H9 (cell line): Measurements from ENCODE around the gene RBM19. TPM values are rescaled to one million over a fixed set of nuclear protein-coding genes. Genes with fewer than 3 reads are reported as not detected.

Experiments
- DNase-seq: peaks from one replicate; pipeline ENCODE4 v3.0.0-alpha.2; 2017
- H2AFZ ChIP-seq: one replicate; pipeline ENCODE4 v1.6.1; 2013; ENCODE audit warnings: mild to moderate bottlenecking, low read length, control low read depth, moderate library complexity
- H2AK5ac ChIP-seq: 2 replicates; pipeline ENCODE4 v1.6.1; 2013; ENCODE audit warnings: low read length, control low read depth, mixed read lengths; ENCODE audit not compliant: insufficient read length
- H2BK120ac ChIP-seq: one replicate; pipeline ENCODE4 v1.6.1; 2013; ENCODE audit warnings: low read depth, mild to moderate bottlenecking, low read length, control low read depth, inconsistent platforms; ENCODE audit not compliant: poor library complexity, severe bottlenecking
- H2BK12ac ChIP-seq: 2 replicates; pipeline ENCODE4 v1.6.1; 2013; ENCODE audit warnings: low read length, control low read depth, mixed read lengths, low read depth; ENCODE audit not compliant: insufficient read length
- H2BK15ac ChIP-seq: 2 replicates; pipeline ENCODE4 v1.6.1; 2013; ENCODE audit warnings: low read depth, low read length, control low read depth
- H2BK20ac ChIP-seq: one replicate; pipeline ENCODE4 v1.6.1; 2013; ENCODE audit warnings: low read depth, mild to moderate bottlenecking, low read length, control low read depth, inconsistent platforms; ENCODE audit not compliant: poor library complexity, severe bottlenecking
- H2BK5ac ChIP-seq: 2 replicates; pipeline ENCODE4 v1.6.1; 2013; ENCODE audit warnings: low read length, control low read depth, mixed read lengths; ENCODE audit not compliant: insufficient read length
- H3K14ac ChIP-seq: 2 replicates; pipeline ENCODE4 v1.6.1; 2013; ENCODE audit warnings: low read length, control low read depth; ENCODE audit not compliant: insufficient read depth
- H3K18ac ChIP-seq: 2 replicates; pipeline ENCODE4 v1.6.1; 2013; ENCODE audit warnings: low read depth, mild to moderate bottlenecking, mixed read lengths, low read length, control low read depth; ENCODE audit not compliant: insufficient read length
- H3K23ac ChIP-seq: 2 replicates; pipeline ENCODE4 v1.6.1; 2013; ENCODE audit warnings: low read length, control low read depth, mixed read lengths, low read depth; ENCODE audit not compliant: insufficient read length
- H3K23me2 ChIP-seq: 2 replicates; pipeline ENCODE4 v1.6.1; 2013; ENCODE audit warnings: low read depth, mild to moderate bottlenecking, mixed read lengths, low read length, control low read depth; ENCODE audit not compliant: insufficient read length, poor library complexity, severe bottlenecking
- H3K27ac ChIP-seq: 2 replicates; pipeline ENCODE4 v1.5.1; 2013; ENCODE audit warnings: low read length, control low read depth, mixed read lengths, low read depth; ENCODE audit not compliant: insufficient read length
- H3K27me3 ChIP-seq: 2 replicates; pipeline ENCODE4 v1.6.1; 2013; ENCODE audit warnings: low read length, control low read depth, inconsistent platforms; ENCODE audit not compliant: insufficient read depth
- H3K4ac ChIP-seq: 2 replicates; pipeline ENCODE4 v1.6.1; 2013; ENCODE audit warnings: low read depth, mild to moderate bottlenecking, control low read depth, inconsistent platforms, low read length, moderate library complexity
- H3K4me1 ChIP-seq: 2 replicates; pipeline ENCODE4 v1.6.1; 2013; ENCODE audit warnings: low read length, control low read depth, inconsistent platforms; ENCODE audit not compliant: insufficient read depth
- H3K4me2 ChIP-seq: 2 replicates; pipeline ENCODE4 v1.6.1; 2013; ENCODE audit warnings: low read length, control low read depth, mixed read lengths; ENCODE audit not compliant: insufficient read length, insufficient read depth
- H3K56ac ChIP-seq: 2 replicates; pipeline ENCODE4 v1.6.1; 2013; ENCODE audit warnings: low read depth, mild to moderate bottlenecking, mixed read lengths, low read length, control low read depth; ENCODE audit not compliant: insufficient read length
- H3K79me1 ChIP-seq: 2 replicates; pipeline ENCODE4 v1.6.1; 2013; ENCODE audit warnings: low read depth, mild to moderate bottlenecking, moderate library complexity, low read length, control low read depth, inconsistent platforms; ENCODE audit not compliant: insufficient read depth, poor library complexity, severe bottlenecking
- H3K79me2 ChIP-seq: 2 replicates; pipeline ENCODE4 v1.6.1; 2013; ENCODE audit warnings: low read length, control low read depth, inconsistent platforms; ENCODE audit not compliant: insufficient read depth
- H3K9ac ChIP-seq: 2 replicates; pipeline ENCODE4 v1.6.1; 2013; ENCODE audit warnings: low read length, control low read depth, mixed read lengths; ENCODE audit not compliant: insufficient read length; ENCODE audit errors: extremely low read depth
- H3K9me3 ChIP-seq: one replicate; pipeline ENCODE4 v1.6.1; 2013; ENCODE audit warnings: low read depth, low read length, inconsistent platforms; ENCODE audit not compliant: control insufficient read depth
- H3T11ph ChIP-seq: one replicate; pipeline ENCODE4 v1.6.1; 2013; ENCODE audit warnings: mild to moderate bottlenecking, low read length, control low read depth, inconsistent platforms
- H4K20me1 ChIP-seq: one replicate; pipeline ENCODE4 v1.6.1; 2013; ENCODE audit not compliant: control insufficient read depth, insufficient read length, insufficient read depth
- H4K5ac ChIP-seq: 2 replicates; pipeline ENCODE4 v1.6.1; 2013; ENCODE audit warnings: low read depth, mild to moderate bottlenecking, mixed read lengths, low read length, control low read depth; ENCODE audit not compliant: insufficient read length
- H4K8ac ChIP-seq: replicated peaks from 2 replicates; pipeline ENCODE4 v1.6.1; 2013; ENCODE audit warnings: low read length, control low read depth, mixed read lengths, low read depth; ENCODE audit not compliant: insufficient read length
- H4K91ac ChIP-seq: 2 replicates; pipeline ENCODE4 v1.6.1; 2013; ENCODE audit warnings: low read depth, mild to moderate bottlenecking, moderate library complexity, mixed read lengths, low read length, control low read depth; ENCODE audit not compliant: insufficient read length
- H3K27ac Mint-ChIP-seq, 3 experiments: 2 replicates in 2 of 3; 3 replicates in 1 of 3; pipeline ENCODE4 v1.8.0; 2020 to 2021; ENCODE audit warnings: mixed read lengths in 3 of 3, mild to moderate bottlenecking in 1 of 3, moderate library complexity in 1 of 3
- H3K27me3 Mint-ChIP-seq: 2 replicates; pipeline ENCODE4 v1.8.0; 2021; ENCODE audit warnings: low read depth, mild to moderate bottlenecking, moderate library complexity, mixed read lengths
- H3K36me3 Mint-ChIP-seq, 3 experiments: 2 replicates in 2 of 3; 3 replicates in 1 of 3; pipeline ENCODE4 v1.8.0; 2020 to 2021; ENCODE audit warnings: low read depth in 3 of 3, mixed read lengths in 3 of 3; ENCODE audit not compliant: insufficient read depth in 1 of 3
- H3K4me1 Mint-ChIP-seq, 2 experiments: 2 replicates each; pipeline ENCODE4 v1.8.0; 2020; ENCODE audit warnings: mixed read lengths in 2 of 2
- H3K4me3 Mint-ChIP-seq, 2 experiments: 2 replicates in 1 of 2; 3 replicates in 1 of 2; pipeline ENCODE4 v1.8.0; 2020 to 2021; ENCODE audit warnings: mild to moderate bottlenecking in 2 of 2, mixed read lengths in 2 of 2, moderate library complexity in 1 of 2
- H3K9me3 Mint-ChIP-seq, 2 experiments: 2 replicates in 1 of 2; 3 replicates in 1 of 2; pipeline ENCODE4 v1.8.0; 2020; ENCODE audit warnings: mild to moderate bottlenecking in 2 of 2, mixed read lengths in 2 of 2, moderate library complexity in 1 of 2
- CTCF ChIP-seq: fragments of 200-600 bp; sonication (generic); conservative IDR thresholded peaks from 3 replicates; pipeline ENCODE4 v1.8.0; 2021; ENCODE audit warnings: antibody characterized with exemption, mild to moderate bottlenecking
- WGBS: extraction: QIAGEN DNeasy Blood & Tissue Kit; methylation state at CpG from one replicate; pipeline ENCODE4 v1.1.7; 2013; ENCODE audit warnings: missing lambda C conversion rate, low lambda C conversion rate, mixed read lengths; ENCODE audit not compliant: insufficient read length; ENCODE audit errors: extremely low coverage; 5-methylcytosine and 5-hydroxymethylcytosine counted together
- total RNA-seq: library from RNA; stranded (reverse); gene quantifications from 2 replicates; pipeline ENCODE4 v1.2.1, GENCODE V29; 2021

RBM19 gene
- total RNA-seq, 1 experiment from 2014 or later = 32.2 TPM

- Mint-ChIP-seq H3K4me1 (peaks cover 9 to 10% of the 10 kb centered on the region in 2 experiments), H3K27ac (no peak overlapping the region; a peak in 1 of 7 replicates), H3K27me3 (peaks cover 10% of the 10 kb centered on the region), H3K4me3 (no peak overlapping the region), H3K36me3 (no peaks in the 10 kb centered on the region; a peak in 1 of 7 replicates), H3K9me3 (no peaks in the 10 kb centered on the region)
- H4K20me1 ChIP-seq = no peaks in the 10 kb centered on the region
- H3K18ac ChIP-seq = no peak overlapping the region
- H3K27me3 ChIP-seq = no peaks in the 10 kb centered on the region
- no peak overlapping the region for H4K8ac ChIP-seq
- H2BK5ac ChIP-seq = no peak overlapping the region
- H3K27ac ChIP-seq = no peak overlapping the region
- H3K79me1 ChIP-seq = no peaks in the 10 kb centered on the region
- no peak overlapping the region for H3K56ac ChIP-seq
- no peak overlapping the region for H3K14ac ChIP-seq
- no peak overlapping the region for H3T11ph ChIP-seq
- H3K23ac ChIP-seq = no peak overlapping the region
- no peak overlapping the region for H2BK12ac ChIP-seq
- H2BK20ac ChIP-seq = no peak overlapping the region
- TF ChIP-seq CTCF = no peak
- no peak overlapping the region for H2AK5ac ChIP-seq
- H3K4me2 ChIP-seq = no peak overlapping the region
- WGBS = no CpG with 5 or more reads among the region's 10 CpGs
- H3K9ac ChIP-seq = no peak overlapping the region
- no peaks in the 10 kb centered on the region for H3K9me3 ChIP-seq
- H4K91ac ChIP-seq = no peak overlapping the region
- H3K79me2 ChIP-seq = 0 out of 2 replicates have a peak, but pooled peaks cover 2% of the 10 kb centered on the region
- H2AFZ ChIP-seq = no peak overlapping the region
- DNase-seq = no peak
- H3K23me2 ChIP-seq = no peaks in the 10 kb centered on the region
- no peak overlapping the region for H3K4ac ChIP-seq
- no peak overlapping the region for H4K5ac ChIP-seq
- no peak overlapping the region for H2BK15ac ChIP-seq
- H3K4me1 ChIP-seq = no peaks in the 10 kb centered on the region
- H2BK120ac ChIP-seq = no peak overlapping the region
Measured at GRCh38 chr12:113770389-113770865, 195.7 kb downstream of the RBM19 start.
